ENCODE data around the gene GPN1.
"Not testable (repeated sequence)": the region's sequence is repeated elsewhere in the genome, so short reads cannot be mapped to it uniquely, and the experiment has no call there.

The GPN1 gene

DNA sequence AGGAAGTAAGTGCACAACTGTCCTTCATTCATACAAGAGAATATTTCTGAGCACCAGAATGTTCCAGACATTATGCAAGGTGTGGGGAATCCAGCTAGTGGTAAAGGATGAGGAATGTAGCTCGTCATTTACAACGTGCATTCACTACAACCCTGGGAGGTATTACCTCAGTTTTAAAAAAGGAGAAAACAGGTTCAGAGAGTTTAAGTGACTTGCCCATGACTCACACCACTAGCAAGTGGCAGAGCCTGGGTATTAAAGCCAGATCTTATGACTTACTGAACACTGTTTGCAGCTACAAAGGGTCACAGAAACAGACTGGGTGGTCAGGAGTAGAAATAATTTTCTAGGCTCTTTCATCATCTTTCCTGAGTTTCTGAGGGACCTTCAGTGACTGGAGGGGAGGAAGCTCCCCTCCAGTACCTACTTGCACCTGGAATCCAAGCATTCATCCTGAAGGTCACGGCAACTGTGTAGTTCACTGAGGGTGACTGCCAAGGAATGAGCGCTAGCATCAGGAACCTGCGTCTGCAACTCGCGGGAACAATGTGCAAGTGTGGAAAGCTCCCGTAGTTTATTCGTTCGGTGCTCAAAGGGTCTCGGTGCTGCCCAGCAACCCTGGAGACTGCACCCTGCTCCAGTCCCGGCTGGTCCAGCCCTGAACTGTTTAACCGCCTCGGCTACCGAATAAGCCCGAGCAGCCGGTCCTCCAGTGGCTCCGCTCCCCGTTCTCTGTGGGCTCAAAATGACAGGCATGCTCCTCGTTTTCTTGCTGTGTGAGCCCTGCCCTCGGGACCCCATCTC is 685 bp upstream of the GPN1 start:
- DNase-seq (ENCODE audit: low read depth in 2 of 2), result peak in 1 of 2 experiments; percentile 11

DNA sequence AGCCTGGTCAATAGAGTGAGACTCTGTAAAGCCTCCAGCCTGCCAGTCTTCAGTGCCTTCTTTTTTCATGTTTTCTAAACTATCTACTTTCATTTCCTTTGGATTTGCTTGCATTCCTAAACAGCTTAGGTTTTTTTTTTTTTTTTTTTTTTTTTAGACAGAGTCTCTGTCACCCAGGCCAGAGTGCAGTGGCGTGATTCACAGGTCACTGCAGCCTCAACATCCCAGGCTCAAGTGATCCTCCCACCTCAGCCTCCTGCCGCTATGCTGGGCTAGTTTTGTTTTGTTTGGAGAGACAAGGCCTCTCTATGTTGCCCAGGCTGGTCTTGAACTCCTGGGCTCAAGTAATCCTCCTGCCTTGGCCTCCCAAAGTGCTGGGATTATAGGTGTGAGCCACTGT is 1.4 kb downstream of the GPN1 start:
- not testable (repeated sequence) for DNase-seq (ENCODE audit: low read depth in 2 of 2)

DNA sequence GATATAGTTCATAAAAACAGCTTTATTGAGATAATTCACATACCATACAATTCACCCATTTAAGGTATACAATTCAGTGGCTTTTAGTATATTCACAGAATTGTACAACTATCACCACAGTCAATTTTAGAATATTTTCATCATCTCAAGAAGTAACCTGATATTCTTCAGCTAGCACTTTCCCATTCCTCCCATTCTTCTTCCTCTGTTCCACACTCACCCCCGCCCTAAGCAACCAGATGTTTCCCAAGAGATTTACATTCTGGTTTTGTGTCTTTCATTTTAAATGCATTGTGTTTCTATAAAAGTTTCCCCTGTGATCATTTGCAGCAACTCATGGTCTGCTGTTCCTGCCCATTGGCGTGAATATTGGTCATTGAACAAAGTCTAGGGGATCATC is 5.4 kb downstream of the GPN1 start:
- no peak for DNase-seq (ENCODE audit: low read depth in 2 of 2)

DNA sequence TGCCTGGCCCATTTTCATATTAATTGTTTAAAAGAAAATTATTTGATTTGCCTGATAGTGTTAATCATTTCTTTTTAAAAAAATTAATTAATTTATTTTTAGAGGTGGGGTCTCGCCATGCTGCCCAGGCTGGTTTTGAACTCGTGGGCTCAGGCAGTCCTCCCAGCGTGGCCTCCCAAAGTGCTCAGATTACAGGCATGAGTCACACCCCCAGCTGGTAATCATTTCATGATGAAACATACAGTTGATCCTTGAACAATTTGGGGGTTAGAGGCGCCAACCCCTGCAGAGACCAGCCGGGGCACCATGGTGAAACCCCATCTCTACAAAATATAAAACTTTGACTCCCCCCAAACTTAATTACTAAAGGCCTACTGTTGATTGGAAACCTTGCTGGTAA is 7.9 kb downstream of the GPN1 start:
- no peak for DNase-seq (ENCODE audit: low read depth in 2 of 2)

DNA sequence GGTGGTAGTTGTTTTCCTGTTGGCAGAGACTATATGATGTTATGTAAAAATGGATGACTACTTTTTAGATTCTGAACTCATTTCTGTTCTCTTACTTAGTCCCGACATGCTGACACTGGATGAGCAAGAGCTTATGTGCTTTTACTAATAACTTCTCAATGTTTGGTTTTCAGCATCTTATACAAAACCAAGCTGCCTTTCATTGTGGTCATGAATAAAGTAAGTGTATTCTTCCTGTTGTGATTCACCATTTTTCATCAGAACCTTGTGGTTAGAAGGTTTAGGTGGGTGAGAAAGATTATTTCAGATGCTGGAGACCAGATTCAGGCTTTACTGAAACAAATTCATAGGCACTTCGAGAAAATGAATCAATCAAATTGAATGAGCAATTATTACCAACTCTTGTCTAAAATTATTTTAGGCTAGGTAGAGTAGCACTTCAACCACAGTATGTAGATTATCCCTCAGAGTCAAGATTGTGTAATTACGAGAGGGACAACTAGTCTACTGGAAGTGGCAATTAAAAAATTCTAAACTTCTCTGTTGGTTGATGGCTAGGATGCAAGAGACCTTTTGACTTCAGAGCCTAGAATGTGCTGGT is 9.3 kb downstream of the GPN1 start:
- no peak for DNase-seq (ENCODE audit: low read depth in 2 of 2)

DNA sequence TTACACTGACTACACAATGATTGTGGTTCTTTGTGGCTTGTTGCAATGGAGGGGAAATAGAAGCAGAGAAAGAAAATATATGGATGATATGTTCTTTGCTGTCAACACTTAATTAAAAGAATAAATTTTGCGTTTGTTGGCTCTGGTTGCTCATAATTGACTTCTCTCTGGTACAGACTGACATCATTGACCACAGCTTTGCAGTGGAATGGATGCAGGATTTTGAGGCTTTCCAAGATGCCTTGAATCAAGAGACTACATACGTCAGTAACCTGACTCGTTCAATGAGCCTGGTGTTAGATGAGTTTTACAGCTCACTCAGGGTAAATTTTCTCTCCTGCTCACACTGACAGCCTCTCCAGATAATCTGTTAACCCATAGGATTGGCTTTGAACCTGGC is 9.9 kb downstream of the GPN1 start:
- no peak for DNase-seq (ENCODE audit: low read depth in 2 of 2)

DNA sequence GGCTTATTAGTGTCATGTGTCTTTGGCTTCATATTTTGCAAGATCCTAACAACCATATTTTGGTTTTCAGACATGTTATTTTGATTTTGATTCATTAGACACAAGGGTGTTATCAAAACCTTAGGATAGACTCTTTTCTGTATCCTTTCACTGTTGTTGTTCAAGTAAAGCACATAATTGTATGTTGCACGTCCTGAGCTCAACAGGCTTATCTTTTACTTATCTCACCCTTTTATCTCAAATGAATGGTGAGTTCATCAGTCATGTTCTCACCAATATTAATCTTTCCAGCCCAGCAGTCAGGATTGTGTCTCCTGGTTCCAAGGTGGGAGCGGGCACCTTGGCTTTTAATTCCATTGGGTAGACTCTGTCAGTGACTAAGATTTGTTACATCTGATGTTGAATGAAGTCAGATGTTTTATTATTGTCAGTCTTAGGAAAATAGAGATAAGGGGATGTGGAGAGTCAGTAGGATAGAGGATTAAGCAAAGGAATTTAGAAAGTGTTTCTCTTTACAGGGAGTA is 11.9 kb downstream of the GPN1 start:
- DNase-seq (ENCODE audit: low read depth in 2 of 2), result no peak

DNA sequence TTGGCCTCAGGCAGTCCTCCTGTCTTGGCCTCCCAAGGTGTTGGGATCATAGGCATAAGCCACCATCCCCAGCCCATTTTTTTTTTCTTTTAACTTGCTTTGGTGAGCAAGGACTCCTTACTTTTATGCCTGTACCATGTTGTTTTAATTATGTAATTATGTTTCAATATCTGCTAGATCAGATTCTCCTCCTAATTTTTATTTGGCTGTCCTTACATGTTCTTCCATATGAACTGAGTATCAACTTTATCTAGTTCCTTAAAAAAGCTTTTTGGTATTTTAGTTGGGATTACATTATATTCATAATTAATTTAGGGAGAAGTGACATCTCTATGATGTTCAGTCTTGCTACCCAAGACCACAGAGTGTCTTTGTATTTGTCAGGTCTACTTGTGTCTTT is 16.3 kb downstream of the GPN1 start:
- no peak for DNase-seq (ENCODE audit: low read depth in 2 of 2)

DNA sequence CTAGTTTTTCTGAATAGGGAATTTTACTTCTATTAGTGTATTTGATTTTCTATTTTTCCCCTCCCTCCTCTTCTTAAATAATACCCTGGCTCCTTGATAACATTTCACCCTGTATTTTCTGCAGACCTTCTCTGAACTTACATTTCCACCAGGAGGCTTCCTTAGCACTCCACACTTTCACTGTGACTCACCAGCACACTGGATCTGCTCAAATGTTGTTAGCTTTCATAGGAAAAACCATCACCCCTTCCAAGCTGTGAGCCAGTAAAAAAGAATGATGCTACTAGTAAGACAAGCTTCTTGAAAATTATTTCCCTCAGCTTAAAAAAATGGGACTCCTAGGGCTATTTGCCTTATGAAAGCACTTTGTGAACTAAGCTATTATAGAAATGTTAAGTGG is 18.4 kb downstream of the GPN1 start:
- DNase-seq (ENCODE audit: low read depth in 2 of 2), result no peak

DNA sequence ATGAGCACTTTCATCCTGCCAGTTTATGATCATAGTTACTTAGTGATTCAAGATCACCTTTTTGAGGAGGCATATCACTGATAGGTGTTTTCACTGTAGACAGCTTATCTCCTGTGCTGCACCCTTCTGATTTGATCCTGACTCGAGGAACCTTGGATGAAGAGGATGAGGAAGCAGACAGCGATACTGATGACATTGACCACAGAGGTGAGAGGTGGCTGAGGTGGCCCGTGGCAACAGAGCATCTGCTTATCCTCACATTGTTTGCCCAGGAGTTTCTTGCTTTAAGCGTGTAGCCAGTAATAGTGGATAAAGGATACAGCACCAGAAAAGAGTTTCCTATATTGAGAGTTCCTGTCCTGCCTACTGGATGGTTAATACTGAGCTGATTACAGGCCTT is 18.9 kb downstream of the GPN1 start:
- no peak for DNase-seq (ENCODE audit: low read depth in 2 of 2)

DNA sequence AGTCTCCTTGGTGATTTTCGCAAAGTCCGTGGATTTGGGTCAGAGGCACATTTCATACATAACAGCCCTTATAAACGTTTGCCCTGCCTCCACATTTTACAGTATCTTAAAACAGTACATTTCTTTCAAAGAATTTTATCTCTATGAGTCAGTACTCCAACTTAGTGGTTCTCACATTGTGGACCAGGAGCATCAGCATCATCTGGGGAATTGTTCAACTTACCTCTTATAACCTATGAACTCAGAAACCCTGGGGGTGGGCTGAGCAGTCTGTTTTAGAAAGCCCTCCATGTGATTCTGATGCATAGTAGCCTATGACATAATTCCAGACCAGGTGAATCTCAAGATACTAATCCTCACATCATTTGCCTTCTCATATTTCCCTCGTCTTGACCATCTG is 22.2 kb downstream of the GPN1 start:
- no peak for DNase-seq (ENCODE audit: low read depth in 2 of 2)

DNA sequence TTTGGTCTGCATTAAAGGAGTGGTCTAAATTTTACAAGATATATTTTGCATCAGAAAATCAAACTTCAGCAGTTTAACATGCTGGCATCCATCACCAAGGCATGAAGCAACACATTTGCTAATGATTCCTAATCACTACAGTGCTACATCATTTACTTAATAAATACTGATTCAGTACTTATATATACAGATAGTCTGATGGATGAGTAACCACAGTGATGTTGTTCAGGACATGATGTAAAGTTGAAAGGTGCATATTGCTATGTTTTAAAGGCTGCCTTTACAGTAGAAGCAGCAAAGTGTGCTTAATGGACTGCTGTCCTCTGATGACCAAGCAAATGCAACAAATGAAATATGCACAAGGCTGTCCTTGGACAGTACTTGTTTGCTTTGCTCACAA is 23.5 kb downstream of the GPN1 start:
- no peak for DNase-seq (ENCODE audit: low read depth in 2 of 2)

DNA sequence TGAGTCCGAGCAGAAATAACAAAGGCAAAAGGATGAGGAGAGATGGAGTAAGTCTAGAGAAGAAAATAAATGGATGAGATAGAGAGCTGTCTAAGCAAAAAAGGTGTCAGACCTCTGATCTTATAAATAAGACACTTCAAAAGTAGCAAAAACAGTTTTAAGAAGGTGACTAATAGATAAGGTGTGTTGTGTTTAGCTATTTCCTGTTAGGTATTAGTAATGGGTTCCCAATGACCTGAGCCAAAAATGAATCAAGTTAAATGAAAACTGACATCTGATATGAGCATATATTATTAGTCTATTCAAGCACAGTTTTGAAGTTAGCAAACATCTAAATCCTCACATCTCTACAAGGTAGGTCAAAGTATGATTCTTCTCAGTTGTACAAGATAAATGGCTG is 23.9 kb downstream of the GPN1 start:
- no peak for DNase-seq (ENCODE audit: low read depth in 2 of 2)

DNA sequence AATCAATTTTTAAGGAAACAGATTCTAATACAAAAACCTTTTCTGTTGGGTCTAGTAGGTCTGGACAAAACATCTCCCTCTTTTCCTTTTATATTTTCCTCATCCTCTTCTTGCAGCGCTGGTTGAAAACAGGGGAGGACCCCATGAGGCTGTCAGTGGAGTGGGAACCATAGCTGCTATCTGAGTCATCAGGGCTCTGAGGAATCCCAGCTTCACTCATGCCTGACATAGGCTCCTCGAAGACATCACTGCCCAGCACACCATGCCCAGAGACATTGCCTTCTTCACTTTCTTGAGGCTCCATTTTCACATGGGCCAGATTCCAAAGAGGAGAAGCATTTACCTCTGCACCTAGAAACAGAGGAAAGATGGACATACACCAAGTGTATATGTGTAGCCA is 24.5 kb downstream of the GPN1 start:
- DNase-seq (ENCODE audit: low read depth in 2 of 2), result no peak

DNA sequence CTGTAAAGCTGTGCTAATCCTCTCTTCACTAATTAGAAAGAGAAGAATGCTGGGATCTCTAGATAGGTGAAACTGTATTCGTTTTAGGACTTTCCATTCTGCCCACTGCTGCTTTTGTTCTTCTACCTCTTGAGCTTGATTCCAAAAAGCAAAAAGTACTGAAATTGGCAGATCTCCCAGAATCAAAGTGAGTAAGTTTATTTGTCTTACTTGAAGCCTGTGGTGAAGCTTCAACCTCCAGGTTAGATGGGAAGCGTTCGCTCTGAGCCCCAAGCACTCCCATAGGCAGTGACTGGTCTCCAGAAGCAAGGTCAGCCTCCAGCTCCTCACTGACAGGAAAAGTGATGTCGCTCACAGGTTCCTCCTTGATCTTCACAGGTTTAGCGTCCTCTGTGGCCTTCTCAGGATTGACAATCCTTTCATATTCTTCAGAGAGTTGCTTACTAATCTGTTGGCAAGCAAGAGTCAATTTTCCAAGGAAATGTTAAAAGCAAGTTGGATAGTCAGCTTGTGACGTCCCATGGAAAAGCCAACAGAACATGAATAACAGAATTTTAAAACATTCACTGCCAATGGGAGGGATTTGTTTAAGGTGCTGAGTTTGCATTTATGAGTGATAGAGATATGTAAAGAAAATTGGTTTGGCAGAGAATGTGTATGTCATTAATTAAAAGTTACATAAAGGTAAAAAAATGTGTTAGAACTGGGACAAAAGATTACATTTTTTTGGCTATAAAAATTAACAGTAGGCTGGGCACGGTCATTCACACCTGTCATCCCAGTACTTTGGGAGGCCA is 26.5 kb downstream of the GPN1 start:
- no peak for DNase-seq (ENCODE audit: low read depth in 2 of 2)

DNA sequence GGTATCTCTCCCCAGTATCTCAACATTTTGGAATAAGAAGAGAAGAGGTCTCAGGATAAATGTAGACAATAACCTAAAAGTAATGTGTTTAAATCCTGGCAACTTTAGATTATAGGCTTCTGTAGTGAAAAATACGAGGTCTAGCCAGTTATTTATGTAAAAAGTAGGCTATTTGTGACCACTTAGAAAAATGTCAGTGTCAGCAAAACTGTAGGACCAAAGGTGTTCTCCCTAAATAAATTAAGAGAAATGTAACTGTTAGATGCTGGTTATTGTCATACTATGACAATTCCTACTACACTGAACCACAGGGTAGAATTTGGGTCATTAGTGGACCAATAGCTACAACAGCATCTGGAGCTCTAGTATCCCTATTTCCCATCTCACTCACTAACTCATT is 32.5 kb downstream of the GPN1 start:
- no peak for DNase-seq (ENCODE audit: low read depth in 2 of 2)

DNA sequence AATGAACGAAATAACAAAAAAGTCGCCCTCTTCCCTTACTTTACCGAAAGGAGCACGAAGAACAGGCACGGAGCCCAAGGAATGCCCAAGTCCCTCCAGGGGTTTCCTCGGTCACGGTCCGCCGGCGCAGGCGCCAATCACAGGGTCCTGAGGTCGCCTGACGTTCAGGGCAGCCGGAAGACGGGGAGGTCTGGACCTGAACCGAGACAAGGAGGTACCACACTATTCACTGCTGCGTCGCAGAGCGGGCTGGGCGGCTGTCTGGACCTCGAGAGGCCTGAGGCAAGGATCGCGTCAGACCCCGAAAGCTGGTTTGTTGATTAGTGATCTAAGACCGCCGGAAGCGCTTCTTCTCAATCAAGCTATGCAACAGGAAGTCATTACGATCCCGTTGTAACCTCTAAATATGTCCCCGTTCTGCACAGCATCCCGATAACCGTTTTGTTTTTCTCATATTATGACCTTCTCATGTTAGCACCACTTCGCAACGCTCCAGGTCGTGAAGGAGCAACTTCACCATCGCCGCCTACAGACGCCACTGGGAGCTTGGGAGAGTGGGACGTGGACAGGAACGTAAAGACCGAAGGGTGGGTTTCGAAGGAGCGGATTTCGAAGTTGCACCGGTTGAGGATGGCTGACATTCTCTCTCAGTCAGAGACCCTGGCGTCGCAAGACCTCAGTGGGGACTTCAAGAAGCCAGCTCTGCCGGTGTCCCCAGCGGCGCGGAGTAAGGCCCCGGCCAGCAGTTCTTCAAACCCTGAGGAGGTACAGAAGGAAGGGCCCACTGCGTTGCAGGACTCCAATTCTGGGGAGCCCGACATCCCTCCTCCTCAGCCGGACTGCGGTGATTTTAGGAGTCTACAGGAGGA is 34.7 kb downstream of the GPN1 start, which contains the start of the genes SLC4A1AP and SUPT7L:
Gene SLC4A1AP, plus strand, starts transcription at position 605 of the 869 bp plus-strand sequence. Its CDS starts 26 bp downstream, at position 631.
Gene SUPT7L, minus strand, starts transcription at position 330 of the 869 bp plus-strand sequence. CDS start 1,422 bp downstream, outside the sequence.
- DNase-seq (ENCODE audit: low read depth in 2 of 2), result peak; percentile 59 to 62

DNA sequence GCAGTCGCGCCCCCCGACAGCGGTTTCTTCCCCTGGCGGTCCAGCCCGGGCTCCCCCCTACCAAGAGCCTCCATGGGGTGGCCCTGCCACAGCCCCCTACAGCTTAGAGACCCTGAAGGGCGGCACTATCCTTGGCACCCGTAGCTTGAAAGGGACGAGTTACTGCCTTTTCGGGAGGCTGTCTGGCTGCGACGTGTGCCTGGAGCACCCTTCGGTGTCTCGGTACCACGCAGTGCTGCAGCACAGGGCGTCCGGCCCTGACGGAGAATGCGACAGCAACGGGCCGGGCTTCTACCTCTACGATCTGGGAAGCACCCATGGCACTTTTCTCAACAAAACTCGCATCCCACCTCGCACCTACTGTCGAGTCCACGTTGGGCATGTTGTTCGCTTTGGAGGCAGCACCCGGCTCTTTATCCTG is 35.3 kb downstream of the GPN1 start:
- no peak for DNase-seq (ENCODE audit: low read depth in 2 of 2)

DNA sequence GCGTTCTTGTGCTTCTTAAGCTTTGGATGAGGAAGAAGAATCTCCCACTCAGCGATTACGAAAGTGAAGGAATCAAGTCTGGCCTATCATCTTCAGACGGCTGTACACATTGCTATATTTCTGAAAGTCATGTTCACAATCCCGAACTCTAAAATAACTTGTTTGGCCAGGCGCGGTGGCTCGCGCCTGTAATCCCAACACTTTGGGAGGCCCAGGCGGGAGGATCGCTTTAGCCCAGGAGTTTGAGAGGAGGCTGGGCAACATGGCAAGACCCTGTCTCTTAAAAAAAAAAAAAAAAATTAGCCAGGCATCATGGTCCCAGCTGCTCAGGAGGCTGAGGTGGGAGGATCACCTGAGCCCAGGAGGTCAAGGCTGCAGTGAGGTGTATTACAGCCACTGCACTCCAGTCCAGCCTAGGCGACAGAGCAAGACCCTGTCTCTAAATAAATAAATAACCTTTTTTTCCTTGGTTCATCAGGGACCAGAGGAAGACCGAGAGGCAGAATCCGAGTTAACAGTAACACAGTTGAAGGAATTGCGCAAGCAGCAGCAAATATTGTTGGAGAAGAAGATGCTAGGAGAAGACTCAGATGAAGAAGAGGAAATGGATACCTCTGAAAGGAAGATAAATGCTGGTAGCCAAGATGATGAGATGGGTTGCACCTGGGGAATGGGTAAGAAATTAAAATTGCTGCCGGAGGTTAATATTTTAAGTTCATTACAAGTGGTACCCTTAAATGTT is 35.9 kb downstream of the GPN1 start:
- no peak for DNase-seq (ENCODE audit: low read depth in 2 of 2)

DNA sequence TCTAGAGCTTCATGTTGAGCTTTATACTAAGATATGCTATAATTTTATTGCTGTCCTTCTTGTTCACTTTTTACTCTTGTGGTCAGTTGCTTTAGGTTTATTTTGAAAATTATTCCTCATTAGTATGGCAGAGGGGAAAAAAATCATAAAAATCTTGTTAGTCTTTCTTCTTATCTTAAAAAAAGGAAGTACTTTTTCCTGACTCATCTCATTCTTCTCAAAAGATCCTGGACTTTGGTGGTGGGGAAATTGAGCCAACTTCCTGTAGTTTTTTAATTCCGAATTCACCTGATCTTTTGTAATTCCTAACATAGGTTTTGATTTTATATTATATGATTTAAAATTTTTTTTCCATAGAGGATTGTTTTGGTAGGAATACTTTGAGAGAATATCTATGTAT is 38.6 kb downstream of the GPN1 start:
- no peak for DNase-seq (ENCODE audit: low read depth in 2 of 2)

DNA sequence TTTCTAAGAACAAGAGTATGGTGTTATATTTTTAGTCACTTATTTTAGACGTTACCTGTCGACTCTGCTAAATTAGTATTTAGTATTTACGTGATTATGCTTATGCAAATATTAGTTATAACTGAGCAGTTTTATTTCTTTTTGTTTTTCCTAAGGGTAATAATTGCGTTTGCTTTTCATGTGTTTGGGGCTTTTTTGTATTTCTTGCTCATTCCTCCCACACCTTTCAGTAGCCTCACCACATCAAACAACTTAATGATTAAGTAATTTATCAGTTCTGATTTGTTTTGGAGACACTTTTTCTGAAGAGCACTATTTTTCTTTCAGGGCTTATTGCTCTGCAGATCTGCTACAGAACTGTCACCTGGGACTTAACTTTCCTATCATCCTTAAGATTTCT is 42.4 kb downstream of the GPN1 start:
- DNase-seq (ENCODE audit: low read depth in 2 of 2), result no peak

Data from stimulated activated CD4-positive, alpha-beta T cell treated with anti-CD3 and anti-CD28 coated beads, Interleukin-12 subunit alpha, Interleukin-12 subunit beta, amount 100 ng/mL, for 24 hours (primary cell).